RWPE1 (cell line): ENCODE data around the gene CLEC3B.
A peak's percentile ranks its signal among the peaks of the same experiment; 100 is the strongest.

Experiments used
- CTCF ChIA-PET: fragments of 350-600 bp; sonication (Branson Sonifier 250); formaldehyde crosslinking; extraction: SDS; loops from one replicate; lab custom pipeline; 2021; lab: Yijun Ruan, JAX
- POLR2A ChIA-PET: fragments of 400-600 bp; formaldehyde crosslinking; extraction: SDS; loops from one replicate; lab custom pipeline; 2020; ENCODE audit warnings: antibody characterized with exemption; ENCODE audit not compliant: low non-redundant PET; lab: Yijun Ruan, JAX
- DNase-seq: peaks from one replicate; pipeline ENCODE4 v3.0.0; 2012; ENCODE audit warnings: low spot score
- H3K27ac ChIP-seq: fragments of 450-650 bp; 2 replicates; pipeline ENCODE4 v1.5.1; 2017
- TF ChIP-seq, protein P1 (sequence below): fragments of 450-650 bp; conservative IDR thresholded peaks from 2 replicates; pipeline ENCODE4 v1.5.1; 2017; ENCODE audit warnings: low read depth, mild to moderate bottlenecking

CLEC3B gene

DNA sequence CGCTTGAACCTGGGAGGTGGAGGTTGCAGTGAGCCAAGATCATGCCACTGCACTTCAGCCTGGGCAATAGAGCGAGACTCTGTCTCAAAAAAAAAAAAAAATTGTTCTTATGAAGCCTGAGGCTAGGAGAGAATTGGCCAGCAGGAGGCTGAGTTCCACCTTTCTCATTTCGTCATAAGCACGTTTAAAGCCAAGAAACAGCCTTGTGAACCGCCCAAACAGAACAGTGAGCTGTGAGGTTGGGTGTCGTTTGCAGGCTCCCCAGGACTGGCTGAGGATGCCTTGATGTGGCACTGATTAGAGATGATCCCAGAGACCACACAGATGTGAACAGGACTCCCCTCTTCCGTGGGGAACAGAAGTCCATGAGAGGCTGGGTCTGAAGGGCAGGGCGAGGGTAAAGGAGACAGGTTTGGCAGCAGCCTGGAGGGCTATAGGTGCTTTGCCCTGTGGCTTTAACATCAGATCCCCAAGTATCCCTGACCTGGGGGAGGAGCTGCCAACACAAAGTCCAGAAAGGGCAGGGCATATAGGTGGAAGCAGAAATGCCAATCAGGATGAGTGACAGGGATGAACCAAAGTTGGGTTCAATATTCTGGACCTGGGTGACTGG is 52.9 kb downstream of the CLEC3B start:
- no peak for DNase-seq
- ChIA-PET CTCF (interaction anchor here (0.7 kb wide), 1 partner anchor 64 kb away, joined by 4 read pairs; no protein-coding TSS in a partner anchor), POLR2A (no interaction called here)
- TF ChIP-seq, protein P1, sequence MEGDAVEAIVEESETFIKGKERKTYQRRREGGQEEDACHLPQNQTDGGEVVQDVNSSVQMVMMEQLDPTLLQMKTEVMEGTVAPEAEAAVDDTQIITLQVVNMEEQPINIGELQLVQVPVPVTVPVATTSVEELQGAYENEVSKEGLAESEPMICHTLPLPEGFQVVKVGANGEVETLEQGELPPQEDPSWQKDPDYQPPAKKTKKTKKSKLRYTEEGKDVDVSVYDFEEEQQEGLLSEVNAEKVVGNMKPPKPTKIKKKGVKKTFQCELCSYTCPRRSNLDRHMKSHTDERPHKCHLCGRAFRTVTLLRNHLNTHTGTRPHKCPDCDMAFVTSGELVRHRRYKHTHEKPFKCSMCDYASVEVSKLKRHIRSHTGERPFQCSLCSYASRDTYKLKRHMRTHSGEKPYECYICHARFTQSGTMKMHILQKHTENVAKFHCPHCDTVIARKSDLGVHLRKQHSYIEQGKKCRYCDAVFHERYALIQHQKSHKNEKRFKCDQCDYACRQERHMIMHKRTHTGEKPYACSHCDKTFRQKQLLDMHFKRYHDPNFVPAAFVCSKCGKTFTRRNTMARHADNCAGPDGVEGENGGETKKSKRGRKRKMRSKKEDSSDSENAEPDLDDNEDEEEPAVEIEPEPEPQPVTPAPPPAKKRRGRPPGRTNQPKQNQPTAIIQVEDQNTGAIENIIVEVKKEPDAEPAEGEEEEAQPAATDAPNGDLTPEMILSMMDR, result no peak
- H3K27ac ChIP-seq, result no peak overlapping the region; the same call in 1 of the 2 replicates

DNA sequence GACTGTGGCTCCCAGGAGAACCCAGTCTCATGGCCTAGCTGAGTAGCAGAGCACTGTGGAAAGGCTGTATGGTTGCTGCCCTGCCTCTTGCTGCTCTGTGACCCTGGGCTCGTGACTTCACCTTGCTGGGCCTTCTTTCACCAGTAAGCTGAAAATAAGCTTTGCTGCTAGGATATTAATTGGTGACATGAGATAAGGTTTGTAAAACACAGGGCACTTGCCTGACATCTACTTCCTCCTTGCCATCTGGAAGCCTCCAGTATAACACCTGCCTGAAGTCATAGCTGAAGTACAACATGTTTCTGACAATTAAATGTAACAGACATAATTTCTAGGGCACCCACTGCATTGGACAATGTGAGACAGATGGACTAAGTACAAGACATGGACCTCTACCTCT is 53.6 kb downstream of the CLEC3B start:
- no peak for DNase-seq
- TF ChIP-seq, protein P1, result no peak
- H3K27ac ChIP-seq, result no peak overlapping the region
- ChIA-PET POLR2A (no interaction called here), CTCF (interaction anchor here (0.6 to 1.0 kb wide), 3 partner anchors 129 to 711 kb away, joined by 3 to 5 read pairs (median 3); no protein-coding TSS in a partner anchor)

DNA sequence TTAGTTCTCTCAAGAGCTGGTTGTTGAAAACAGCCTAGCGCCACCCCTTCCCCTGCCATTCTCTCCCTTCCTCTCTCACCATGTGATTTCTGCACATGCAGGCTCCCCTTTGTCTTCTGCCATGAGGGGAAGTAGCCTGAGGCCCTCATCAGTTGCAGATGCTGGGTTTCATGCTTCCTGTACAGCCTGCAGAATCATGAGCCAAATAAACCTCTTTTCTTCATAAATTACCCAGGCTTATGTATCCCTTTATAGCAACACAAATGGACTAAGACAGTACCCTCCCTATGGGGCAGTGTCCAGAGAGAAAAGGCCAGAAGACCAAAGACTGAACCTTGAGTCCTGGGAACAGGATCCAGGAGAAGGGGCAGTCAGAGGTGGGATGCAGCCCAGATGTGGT is 54.7 kb downstream of the CLEC3B start:
- POLR2A ChIA-PET, result no interaction called here
- no peak overlapping the region for H3K27ac ChIP-seq
- TF ChIP-seq, protein P1, result no peak
- no peak for DNase-seq
- CTCF ChIA-PET, result interaction anchor here (0.6 to 0.7 kb wide), 2 partner anchors 15 to 596 kb away, joined by 3 read pairs; no protein-coding TSS in a partner anchor

DNA sequence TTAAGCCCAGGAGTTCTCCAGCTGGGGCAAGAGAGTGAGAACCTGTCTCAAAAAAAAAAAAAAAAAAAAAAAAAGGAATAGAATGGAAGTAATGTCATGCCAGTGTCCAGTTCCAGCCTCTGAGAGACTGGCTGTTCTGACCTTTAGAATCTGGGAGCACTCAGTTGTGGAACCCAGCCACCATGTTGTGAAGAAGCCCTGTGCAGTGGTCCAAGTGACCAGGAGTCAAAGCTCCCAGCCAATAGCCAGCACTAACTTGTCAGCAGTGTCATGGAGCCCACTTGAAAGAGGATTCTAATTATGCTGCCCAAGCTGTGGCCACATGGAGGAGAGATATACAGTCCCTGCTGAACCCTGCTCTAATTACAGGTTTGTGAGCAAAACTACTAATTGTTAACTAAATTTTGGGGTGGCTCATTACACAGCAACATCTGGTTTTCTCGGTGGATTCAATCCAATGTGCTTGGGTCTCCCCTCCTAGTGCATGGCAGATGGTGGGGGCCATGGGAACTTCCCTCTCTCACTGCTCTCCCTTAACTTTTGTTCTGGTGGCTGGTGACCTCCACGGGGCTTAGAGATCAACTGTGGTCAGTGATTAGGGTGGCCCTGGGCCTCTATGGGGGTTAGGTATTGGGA is 55.5 kb downstream of the CLEC3B start:
- ChIA-PET CTCF (interaction anchor here (0.6 to 0.7 kb wide), 3 partner anchors 16 to 596 kb away, joined by 3 read pairs; no protein-coding TSS in a partner anchor), POLR2A (no interaction called here)
- DNase-seq, result no peak
- no peak overlapping the region for H3K27ac ChIP-seq
- TF ChIP-seq, protein P1, result no peak

DNA sequence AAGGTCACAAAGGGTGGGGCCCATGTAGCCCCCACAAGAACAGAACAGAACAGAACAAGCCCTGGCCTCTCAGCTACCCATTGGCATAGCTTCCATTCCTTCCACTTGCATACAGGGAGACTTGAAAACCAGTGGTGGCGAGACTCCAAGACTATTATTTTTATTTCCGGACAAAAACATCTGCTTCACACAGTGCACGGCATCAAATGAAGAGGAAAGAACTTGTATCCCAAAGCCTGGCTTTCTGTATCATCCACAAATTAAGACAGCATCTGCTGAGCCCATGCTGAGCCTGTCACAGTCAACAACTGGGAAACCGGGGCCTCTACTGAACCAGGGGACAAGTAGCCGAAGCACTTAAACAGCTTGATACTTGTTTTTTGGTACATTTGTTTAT is 56.0 kb downstream of the CLEC3B start:
- DNase-seq, result no peak
- CTCF ChIA-PET, result no interaction called here
- POLR2A ChIA-PET, result no interaction called here
- H3K27ac ChIP-seq, result no peak overlapping the region
- TF ChIP-seq, protein P1, result no peak

DNA sequence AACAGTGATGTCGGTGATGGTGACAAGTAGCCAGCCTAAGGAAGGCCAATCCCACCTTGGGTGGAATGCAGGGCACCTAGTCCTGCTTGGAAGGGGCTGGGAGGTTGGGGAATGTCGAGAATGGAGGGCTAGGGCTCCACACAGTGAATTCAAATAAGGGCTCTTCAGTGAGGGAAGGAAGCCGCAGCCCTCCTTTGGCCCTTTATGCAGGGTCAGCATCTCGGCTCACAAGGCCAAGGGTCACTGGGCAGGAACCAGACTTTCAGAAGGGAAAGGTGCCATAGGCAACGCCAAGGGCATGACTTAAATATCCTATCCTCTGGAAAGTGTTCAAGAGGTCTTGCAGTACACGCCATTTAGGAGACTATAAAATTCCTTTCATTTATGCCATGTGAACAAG is 56.9 kb downstream of the CLEC3B start:
- peak overlapping the region; percentile 49 for H3K27ac ChIP-seq
- TF ChIP-seq, protein P1, result no peak
- no peak for DNase-seq
- ChIA-PET POLR2A (no interaction called here), CTCF (no interaction called here)
